ENCODE data around the gene LDLRAD4.
"Not testable (repeated sequence)": the region's sequence is repeated elsewhere in the genome, so short reads cannot be mapped to it uniquely, and the experiment has no call there.

GRCh38 chr18:13262358-13262680 lies 43.8 kb downstream of the LDLRAD4 start:
- not testable (repeated sequence) for TF ChIP-seq CTCF (IDR thresholded peaks at IDR 0.05); POLR2A (IDR thresholded peaks at IDR 0.05; ENCODE audit: low read depth); EP300 (IDR thresholded peaks at IDR 0.05)
